Bronchial epithelial cell (primary cell): ENCODE results near the gene COG2. TPM values are rescaled to one million over a fixed set of nuclear protein-coding genes. Genes with fewer than 3 reads are reported as not detected.
A peak's percentile ranks its signal among the peaks of the same experiment; 100 is the strongest.
"Not testable (repeated sequence)": the region's sequence is repeated elsewhere in the genome, so short reads cannot be mapped to it uniquely, and the experiment has no call there.

Experiments used
- DNase-seq: peaks from one replicate; pipeline ENCODE4 v3.0.0-alpha.2; 2010; ENCODE audit warnings: low read depth
- FAIRE-seq: peaks from 2 replicates; lab custom pipeline; 2011; peaks lifted over from hg19 to GRCh38; lab: Jason Lieb, UNC
- H3K27me3 ChIP-seq: 2 replicates; pipeline ENCODE4 v1.5.1; 2011; ENCODE audit warnings: low read length; ENCODE audit not compliant: control insufficient read depth, insufficient read depth
- H3K36me3 ChIP-seq: 2 replicates; pipeline ENCODE4 v1.5.1; 2011; ENCODE audit warnings: low read length; ENCODE audit not compliant: control insufficient read depth, insufficient read depth
- H3K4me3 ChIP-seq: 2 replicates; pipeline ENCODE4 v1.5.1; 2011; ENCODE audit warnings: mild to moderate bottlenecking, low read depth, low read length, control low read depth
- CTCF ChIP-seq: IDR thresholded peaks from 2 replicates; pipeline ENCODE4 v1.5.1; 2011; ENCODE audit warnings: mild to moderate bottlenecking, moderate library complexity, low read length, control low read depth, inconsistent platforms; ENCODE audit not compliant: insufficient read depth, severe bottlenecking
- total RNA-seq: library from RNA; depleted of rRNA; stranded (reverse); fragments of >200 nt; gene quantifications from 2 replicates; pipeline ENCODE4 v1.2.1, GENCODE V29; 2014

COG2 gene
- total RNA-seq, 1 donor from 2014 or later: 16.8 TPM

GRCh38 chr1:230694464-230694863 is 52.2 kb downstream of the COG2 start:
- H3K27me3 ChIP-seq: no peaks in the 10 kb centered on the region
- no peak for FAIRE-seq
- no peak for TF ChIP-seq CTCF
- H3K36me3 ChIP-seq: peaks cover 9% of the 10 kb centered on the region
- DNase-seq: no peak
- no peak overlapping the region for H3K4me3 ChIP-seq

GRCh38 chr1:230694991-230695390 is 52.7 kb downstream of the COG2 start:
- FAIRE-seq: no peak
- no peak for TF ChIP-seq CTCF
- peaks cover 7% of the 10 kb centered on the region for H3K36me3 ChIP-seq
- DNase-seq: no peak
- H3K27me3 ChIP-seq: no peaks in the 10 kb centered on the region
- H3K4me3 ChIP-seq: no peak overlapping the region

- H3K4me3 ChIP-seq: no peak overlapping the region
- H3K36me3 ChIP-seq: peaks cover 3% of the 10 kb centered on the region
- FAIRE-seq (no peak), DNase-seq (no peak)
- H3K27me3 ChIP-seq: no peaks in the 10 kb centered on the region
- TF ChIP-seq CTCF: no peak
These were observed 53.9 kb downstream of the COG2 start for GRCh38 chr1:230696218-230696617.

- Histone ChIP-seq H3K27me3 (no peaks in the 10 kb centered on the region), H3K4me3 (no peak overlapping the region), H3K36me3 (no peaks in the 10 kb centered on the region)
- DNase-seq (no peak), FAIRE-seq (no peak)
- no peak for TF ChIP-seq CTCF
These were observed 54.6 kb downstream of the COG2 start for GRCh38 chr1:230696722-230697437.

GRCh38 chr1:230698130-230698529 is 55.8 kb downstream of the COG2 start:
- H3K27me3 ChIP-seq: no peaks in the 10 kb centered on the region
- FAIRE-seq: no peak
- no peaks in the 10 kb centered on the region for H3K36me3 ChIP-seq

GRCh38 chr1:230698964-230699363 is 56.7 kb downstream of the COG2 start:
- not testable (repeated sequence) for FAIRE-seq

More at GRCh38 chr1:230698130-230698529, 55.8 kb downstream of the COG2 start:
- peak; percentile 23 for DNase-seq
- no peak overlapping the region for H3K4me3 ChIP-seq
- TF ChIP-seq CTCF: peak; percentile 24

More at GRCh38 chr1:230698964-230699363, 56.7 kb downstream of the COG2 start:
- not testable (repeated sequence) for H3K27me3 ChIP-seq, DNase-seq, H3K4me3 ChIP-seq, H3K36me3 ChIP-seq
